ENCODE data around the gene RBP4. TPM values are rescaled to one million over a fixed set of nuclear protein-coding genes. Genes with fewer than 3 reads are reported as not detected.

Gene RBP4
- total RNA-seq (2012; rRNA removed) = 0.66 and 0.76 TPM in 2 replicates

GRCh38 chr10:93601146-93601773 lies at the start of gene RBP4:
Gene RBP4, minus strand, starts transcription at chr10:93601235. Its CDS starts 207 bp downstream, at chr10:93601028.
- Histone ChIP-seq H3K36me3 (ENCODE audit: insufficient read depth, low read length) (no peaks in the 10 kb centered on the region), H3K4me3 (ENCODE audit: low read length) (peak within 1 kb of the TSS; percentile 56), H3K9ac (ENCODE audit: low read depth, low read length) (no peak within 1 kb of the TSS), H3K27me3 (ENCODE audit: control insufficient read depth, insufficient read depth, low read length) (peaks cover 67% of the 10 kb centered on the region), H3K4me1 (ENCODE audit: control insufficient read depth, insufficient read depth, low read length) (peaks cover 5% of the 10 kb centered on the region), H3K4me2 (ENCODE audit: low read length) (peak within 1 kb of the TSS; percentile 76), H3K9me3 (replicated peaks; ENCODE audit: low read length) (no peaks in the 10 kb centered on the region)

GRCh38 chr10:93639791-93640190 lies 38.8 kb upstream of the RBP4 start:
- Histone ChIP-seq H3K9me3 (replicated peaks; ENCODE audit: low read length) (no peaks in the 10 kb centered on the region), H3K4me1 (ENCODE audit: control insufficient read depth, insufficient read depth, low read length) (no peaks in the 10 kb centered on the region), H3K27me3 (ENCODE audit: control insufficient read depth, insufficient read depth, low read length) (peaks cover 33% of the 10 kb centered on the region), H3K36me3 (ENCODE audit: insufficient read depth, low read length) (no peaks in the 10 kb centered on the region), H3K4me3 (ENCODE audit: low read length) (no peak overlapping the region), H3K9ac (ENCODE audit: low read depth, low read length) (no peak overlapping the region), H3K4me2 (ENCODE audit: low read length) (no peak overlapping the region)

DNA sequence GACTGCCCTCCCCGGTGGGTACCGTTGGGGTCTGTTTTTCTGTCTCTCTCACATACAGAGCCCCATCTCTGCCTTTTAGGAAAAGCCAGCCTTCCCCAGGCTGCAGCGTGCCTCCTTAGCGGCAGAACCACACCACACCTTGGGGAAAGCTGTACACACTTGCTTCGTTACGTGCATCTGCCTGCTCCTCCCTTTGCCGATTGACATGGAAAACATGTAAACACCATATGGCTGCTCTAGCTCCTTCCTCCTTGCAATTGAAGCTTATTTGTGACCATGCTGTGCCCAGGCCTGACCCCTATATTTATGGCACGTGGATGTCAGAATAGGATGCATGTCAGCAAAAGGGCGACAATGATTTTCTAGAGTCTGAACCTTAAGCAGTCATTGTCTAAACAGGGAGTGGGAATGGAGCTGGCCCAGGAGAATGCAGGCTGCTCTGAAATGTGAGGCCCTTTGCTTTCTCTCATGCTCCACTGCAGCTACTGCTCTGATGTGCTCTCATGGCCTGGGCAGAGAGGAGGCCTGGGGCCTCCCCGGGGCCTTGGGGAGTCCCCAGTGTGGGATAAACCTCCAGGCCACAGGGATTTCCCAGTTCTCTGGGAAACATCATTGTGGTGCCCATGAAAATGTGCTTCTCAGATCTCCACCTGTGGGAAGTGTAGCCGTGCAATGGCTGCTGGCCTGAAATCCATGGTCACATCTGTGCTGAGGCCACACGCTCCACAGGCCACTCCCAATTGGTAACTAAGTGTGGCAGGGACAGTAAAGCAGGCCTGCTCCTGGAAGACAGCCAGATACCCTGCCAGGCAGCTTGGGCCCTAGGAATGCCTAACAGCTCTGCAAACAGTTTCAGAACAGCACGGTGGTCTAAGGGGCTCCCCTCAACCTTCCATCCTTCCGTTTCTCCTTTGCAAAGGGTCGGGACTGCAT lies 29.9 kb upstream of the RBP4 start:
- no peak overlapping the region for H3K4me3 ChIP-seq (ENCODE audit: low read length)
- H3K4me2 ChIP-seq (ENCODE audit: low read length) = no peak overlapping the region
- H3K9ac ChIP-seq (ENCODE audit: low read depth, low read length) = no peak overlapping the region
- no peaks in the 10 kb centered on the region for H3K9me3 ChIP-seq (replicated peaks; ENCODE audit: low read length)
- H3K36me3 ChIP-seq (ENCODE audit: insufficient read depth, low read length) = no peaks in the 10 kb centered on the region
- peaks cover 18% of the 10 kb centered on the region for H3K27me3 ChIP-seq (ENCODE audit: control insufficient read depth, insufficient read depth, low read length)
- H3K4me1 ChIP-seq (ENCODE audit: control insufficient read depth, insufficient read depth, low read length) = no peaks in the 10 kb centered on the region

- no peak overlapping the region for H3K4me3 ChIP-seq (ENCODE audit: low read length)
- no peak overlapping the region for H3K4me2 ChIP-seq (ENCODE audit: low read length)
- H3K9me3 ChIP-seq (replicated peaks; ENCODE audit: low read length) = no peaks in the 10 kb centered on the region
- H3K9ac ChIP-seq (ENCODE audit: low read depth, low read length) = no peak overlapping the region
- H3K27me3 ChIP-seq (ENCODE audit: control insufficient read depth, insufficient read depth, low read length) = peaks cover 19% of the 10 kb centered on the region
- no peaks in the 10 kb centered on the region for H3K4me1 ChIP-seq (ENCODE audit: control insufficient read depth, insufficient read depth, low read length)
- no peaks in the 10 kb centered on the region for H3K36me3 ChIP-seq (ENCODE audit: insufficient read depth, low read length)
Measured at GRCh38 chr10:93629647-93630305, 28.7 kb upstream of the RBP4 start.

GRCh38 chr10:93628858-93629257 lies 27.8 kb upstream of the RBP4 start:
- Histone ChIP-seq H3K4me1 (ENCODE audit: control insufficient read depth, insufficient read depth, low read length) (no peaks in the 10 kb centered on the region), H3K4me3 (ENCODE audit: low read length) (no peak overlapping the region), H3K9ac (ENCODE audit: low read depth, low read length) (no peak overlapping the region), H3K27me3 (ENCODE audit: control insufficient read depth, insufficient read depth, low read length) (peaks cover 24% of the 10 kb centered on the region), H3K9me3 (replicated peaks; ENCODE audit: low read length) (no peaks in the 10 kb centered on the region), H3K4me2 (ENCODE audit: low read length) (no peak overlapping the region), H3K36me3 (ENCODE audit: insufficient read depth, low read length) (no peaks in the 10 kb centered on the region)

DNA sequence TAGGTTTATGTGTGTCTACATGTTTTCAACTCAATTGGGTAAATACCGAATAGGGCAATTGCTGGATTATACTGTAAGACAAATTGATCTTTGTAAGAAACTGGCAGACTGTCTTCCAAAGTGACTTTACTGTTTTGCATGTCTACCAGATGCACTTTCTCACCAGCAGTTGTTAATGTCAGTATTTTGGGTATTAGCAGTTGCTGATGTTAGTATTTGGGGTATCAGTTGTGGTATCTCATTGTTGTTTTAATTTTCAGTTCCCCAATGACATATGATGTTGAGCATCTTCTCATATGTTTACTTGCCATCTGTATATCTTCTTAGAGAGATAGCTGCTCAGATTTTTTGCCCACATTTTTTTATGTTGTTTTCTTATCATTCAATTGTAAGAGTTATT lies 21.9 kb upstream of the RBP4 start:
- no peak overlapping the region for H3K4me3 ChIP-seq (ENCODE audit: low read length)
- no peak overlapping the region for H3K4me2 ChIP-seq (ENCODE audit: low read length)
- H3K4me1 ChIP-seq (ENCODE audit: control insufficient read depth, insufficient read depth, low read length) = no peaks in the 10 kb centered on the region
- no peaks in the 10 kb centered on the region for H3K9me3 ChIP-seq (replicated peaks; ENCODE audit: low read length)
- no peak overlapping the region for H3K9ac ChIP-seq (ENCODE audit: low read depth, low read length)
- H3K36me3 ChIP-seq (ENCODE audit: insufficient read depth, low read length) = no peaks in the 10 kb centered on the region
- peaks cover 64% of the 10 kb centered on the region for H3K27me3 ChIP-seq (ENCODE audit: control insufficient read depth, insufficient read depth, low read length)

GRCh38 chr10:93620925-93621324 lies 19.9 kb upstream of the RBP4 start:
- Histone ChIP-seq H3K4me2 (ENCODE audit: low read length) (no peak overlapping the region), H3K4me3 (ENCODE audit: low read length) (no peak overlapping the region), H3K9ac (ENCODE audit: low read depth, low read length) (no peak overlapping the region), H3K27me3 (ENCODE audit: control insufficient read depth, insufficient read depth, low read length) (peaks cover 62% of the 10 kb centered on the region), H3K9me3 (replicated peaks; ENCODE audit: low read length) (no peaks in the 10 kb centered on the region), H3K36me3 (ENCODE audit: insufficient read depth, low read length) (no peaks in the 10 kb centered on the region), H3K4me1 (ENCODE audit: control insufficient read depth, insufficient read depth, low read length) (no peaks in the 10 kb centered on the region)

DNA sequence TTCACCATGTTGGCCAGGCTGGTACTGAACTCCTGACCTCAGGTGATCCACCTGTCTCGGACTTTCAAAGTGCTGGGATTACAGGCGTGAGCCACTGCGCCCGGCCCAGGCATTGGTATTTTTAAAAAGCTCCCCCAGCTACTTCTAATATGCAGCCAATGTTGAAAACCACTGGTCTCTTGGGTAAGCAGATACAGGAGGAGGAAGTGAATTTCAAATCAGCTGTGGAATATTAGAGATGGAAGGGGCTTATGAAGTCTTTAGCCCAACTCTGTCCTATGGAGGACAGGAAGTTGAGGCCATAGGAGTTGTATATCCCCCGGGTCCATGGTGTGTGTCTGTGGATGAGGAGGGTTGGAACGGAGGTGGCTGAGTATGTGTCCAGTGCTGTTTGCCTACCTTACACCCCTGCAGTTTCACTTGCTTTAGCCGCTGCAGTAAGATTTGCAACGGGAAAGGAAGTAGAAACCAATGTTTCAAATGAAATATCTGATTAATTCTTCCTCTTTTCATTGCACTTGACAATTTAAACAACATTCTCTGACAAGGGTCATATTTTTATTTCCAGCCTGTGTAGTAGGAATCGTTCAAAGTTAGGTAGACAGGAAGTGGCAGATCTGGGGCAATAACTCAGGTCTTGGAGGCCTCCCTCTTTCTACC lies 14.7 kb upstream of the RBP4 start:
- no peak overlapping the region for H3K9ac ChIP-seq (ENCODE audit: low read depth, low read length)
- H3K9me3 ChIP-seq (replicated peaks; ENCODE audit: low read length) = no peaks in the 10 kb centered on the region
- H3K4me2 ChIP-seq (ENCODE audit: low read length) = no peak overlapping the region
- H3K27me3 ChIP-seq (ENCODE audit: control insufficient read depth, insufficient read depth, low read length) = peaks cover 58% of the 10 kb centered on the region
- no peak overlapping the region for H3K4me3 ChIP-seq (ENCODE audit: low read length)
- no peaks in the 10 kb centered on the region for H3K4me1 ChIP-seq (ENCODE audit: control insufficient read depth, insufficient read depth, low read length)
- no peaks in the 10 kb centered on the region for H3K36me3 ChIP-seq (ENCODE audit: insufficient read depth, low read length)

GRCh38 chr10:93614101-93614825 lies 13.2 kb upstream of the RBP4 start:
- H3K9me3 ChIP-seq (replicated peaks; ENCODE audit: low read length) = no peaks in the 10 kb centered on the region
- H3K4me3 ChIP-seq (ENCODE audit: low read length) = no peak overlapping the region
- no peak overlapping the region for H3K9ac ChIP-seq (ENCODE audit: low read depth, low read length)
- H3K4me1 ChIP-seq (ENCODE audit: control insufficient read depth, insufficient read depth, low read length) = no peaks in the 10 kb centered on the region
- no peaks in the 10 kb centered on the region for H3K36me3 ChIP-seq (ENCODE audit: insufficient read depth, low read length)
- H3K4me2 ChIP-seq (ENCODE audit: low read length) = no peak overlapping the region
- peaks cover 51% of the 10 kb centered on the region for H3K27me3 ChIP-seq (ENCODE audit: control insufficient read depth, insufficient read depth, low read length)

DNA sequence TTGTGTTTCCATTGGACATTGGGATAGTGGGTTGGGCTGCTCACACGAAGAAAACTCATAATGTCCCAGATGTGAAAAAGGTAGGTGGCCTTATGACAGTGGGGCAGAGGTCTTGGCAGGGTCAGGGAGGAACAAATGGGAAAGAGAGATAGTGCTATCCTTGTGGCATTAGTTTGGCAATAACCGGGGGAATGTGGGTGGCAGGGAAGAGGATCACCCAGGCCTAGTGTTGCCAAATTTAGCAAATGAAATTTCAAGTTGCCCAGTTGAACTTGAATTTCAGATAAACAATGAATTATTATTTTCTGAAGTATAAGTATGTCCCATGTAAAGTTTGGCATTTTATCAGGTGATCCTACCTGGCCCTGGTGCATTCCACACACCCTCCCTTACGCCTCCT lies 12.1 kb upstream of the RBP4 start:
- Histone ChIP-seq H3K4me2 (ENCODE audit: low read length) (no peak overlapping the region), H3K9ac (ENCODE audit: low read depth, low read length) (no peak overlapping the region), H3K4me3 (ENCODE audit: low read length) (no peak overlapping the region), H3K27me3 (ENCODE audit: control insufficient read depth, insufficient read depth, low read length) (peaks cover 45% of the 10 kb centered on the region), H3K4me1 (ENCODE audit: control insufficient read depth, insufficient read depth, low read length) (no peaks in the 10 kb centered on the region), H3K9me3 (replicated peaks; ENCODE audit: low read length) (no peaks in the 10 kb centered on the region), H3K36me3 (ENCODE audit: insufficient read depth, low read length) (no peaks in the 10 kb centered on the region)
